ENCODE data around the gene CACNA2D2. TPM values are rescaled to one million over a fixed set of nuclear protein-coding genes. Genes with fewer than 3 reads are reported as not detected.

The CACNA2D2 gene
- total RNA-seq, 1 donor from 2014 or later = 0.55 TPM

DNA sequence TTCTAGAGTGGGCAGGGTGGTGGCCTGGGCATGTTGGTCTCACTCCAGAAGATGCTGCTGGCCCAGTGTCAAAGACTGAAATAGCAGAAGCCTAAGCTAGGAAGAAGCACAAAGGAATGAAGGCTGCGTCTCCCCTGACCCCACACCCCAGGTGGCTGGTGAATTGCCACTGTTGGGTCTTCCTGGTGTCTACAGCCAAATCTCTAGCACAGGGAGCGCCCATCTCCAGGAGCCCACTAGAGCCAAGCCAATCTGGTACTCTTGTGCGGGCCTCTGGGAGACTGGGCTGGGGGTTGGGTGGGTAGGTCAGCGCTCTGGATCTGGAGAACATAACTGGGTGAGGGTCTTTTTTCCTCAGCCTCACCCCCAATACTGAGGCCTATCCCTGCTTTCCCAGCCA is 176.3 kb downstream of the CACNA2D2 start:
- no peak for DNase-seq (ENCODE audit: low read depth)

GRCh38 chr3:50326182-50326541 is 177.3 kb downstream of the CACNA2D2 start:
- DNase-seq (ENCODE audit: low read depth) = no peak

DNA sequence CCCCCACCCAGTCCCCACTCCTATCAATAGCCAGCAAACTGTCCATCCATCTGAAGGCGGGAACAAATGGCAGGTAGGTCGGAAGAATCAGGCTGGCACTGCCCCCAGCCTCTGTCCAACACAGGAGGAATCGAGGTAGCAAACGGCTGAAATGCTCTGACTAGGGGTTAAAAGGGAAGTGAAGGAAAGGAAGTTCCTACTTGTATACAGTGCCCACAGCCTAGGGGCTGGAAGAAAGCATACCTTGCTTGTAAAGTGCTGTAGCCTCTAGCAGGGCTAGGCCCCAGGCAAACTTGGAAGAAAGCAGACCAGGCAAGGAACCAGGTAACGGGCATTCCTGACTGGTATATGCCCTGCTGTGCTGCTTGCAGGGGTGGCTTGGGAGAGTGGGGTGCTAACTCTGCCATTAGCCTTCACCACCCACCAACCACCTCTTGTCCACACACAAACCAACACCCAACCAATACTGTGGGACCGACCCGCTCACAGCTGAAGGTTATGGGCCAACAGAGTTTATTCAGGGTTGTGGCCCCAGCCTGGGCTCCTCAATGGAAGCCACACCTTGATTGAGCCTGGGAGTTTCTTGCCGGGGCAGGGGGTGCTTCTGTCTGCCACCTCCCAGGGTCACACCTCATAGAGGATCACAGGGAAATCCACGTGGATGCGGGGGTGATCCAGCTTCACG is 177.8 kb downstream of the CACNA2D2 start:
- DNase-seq (ENCODE audit: low read depth) = no peak

- DNase-seq (ENCODE audit: low read depth) = no peak
These were observed 178.3 kb downstream of the CACNA2D2 start for GRCh38 chr3:50325113-50325480.

DNA sequence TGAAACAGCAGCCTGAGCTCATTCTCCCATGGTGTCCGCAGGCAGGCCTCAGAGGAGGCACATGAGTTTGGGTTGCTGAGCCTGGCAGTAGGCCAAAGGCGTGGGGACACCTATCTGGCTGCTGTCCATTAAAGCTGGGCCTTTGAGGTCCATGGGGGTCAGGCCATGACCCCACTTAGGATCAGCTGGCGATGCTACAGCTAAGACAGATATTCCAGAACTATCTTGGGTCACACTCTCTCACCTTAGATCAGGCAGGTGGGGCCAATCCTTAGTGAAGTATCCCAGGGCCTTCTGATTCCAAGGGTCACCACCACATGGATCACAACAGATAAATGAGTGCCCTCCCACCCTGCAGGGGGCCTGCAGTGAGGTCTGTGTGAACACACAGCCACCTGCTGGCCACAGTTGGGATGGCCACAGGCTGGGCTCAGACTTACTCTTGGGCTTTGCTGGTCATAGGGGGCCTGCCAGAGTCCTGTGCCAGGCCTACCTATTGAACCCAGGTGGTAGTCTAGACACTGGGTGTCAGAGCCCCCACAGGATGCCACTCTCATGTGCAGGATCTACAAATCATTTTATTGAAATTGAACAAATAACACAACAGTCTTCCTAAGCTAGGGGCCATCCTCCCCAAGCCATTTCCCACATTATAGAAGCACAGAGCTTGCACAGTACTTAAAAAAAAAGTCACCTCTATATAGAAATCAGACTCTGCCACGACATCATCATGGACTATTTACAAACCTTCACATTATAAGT is 178.9 kb downstream of the CACNA2D2 start:
- DNase-seq (ENCODE audit: low read depth) = peak; percentile 45

- no peak for DNase-seq (ENCODE audit: low read depth)
These were observed 179.7 kb downstream of the CACNA2D2 start for GRCh38 chr3:50323614-50324199.

GRCh38 chr3:50323092-50323600 is 180.3 kb downstream of the CACNA2D2 start:
- DNase-seq (ENCODE audit: low read depth) = no peak

DNA sequence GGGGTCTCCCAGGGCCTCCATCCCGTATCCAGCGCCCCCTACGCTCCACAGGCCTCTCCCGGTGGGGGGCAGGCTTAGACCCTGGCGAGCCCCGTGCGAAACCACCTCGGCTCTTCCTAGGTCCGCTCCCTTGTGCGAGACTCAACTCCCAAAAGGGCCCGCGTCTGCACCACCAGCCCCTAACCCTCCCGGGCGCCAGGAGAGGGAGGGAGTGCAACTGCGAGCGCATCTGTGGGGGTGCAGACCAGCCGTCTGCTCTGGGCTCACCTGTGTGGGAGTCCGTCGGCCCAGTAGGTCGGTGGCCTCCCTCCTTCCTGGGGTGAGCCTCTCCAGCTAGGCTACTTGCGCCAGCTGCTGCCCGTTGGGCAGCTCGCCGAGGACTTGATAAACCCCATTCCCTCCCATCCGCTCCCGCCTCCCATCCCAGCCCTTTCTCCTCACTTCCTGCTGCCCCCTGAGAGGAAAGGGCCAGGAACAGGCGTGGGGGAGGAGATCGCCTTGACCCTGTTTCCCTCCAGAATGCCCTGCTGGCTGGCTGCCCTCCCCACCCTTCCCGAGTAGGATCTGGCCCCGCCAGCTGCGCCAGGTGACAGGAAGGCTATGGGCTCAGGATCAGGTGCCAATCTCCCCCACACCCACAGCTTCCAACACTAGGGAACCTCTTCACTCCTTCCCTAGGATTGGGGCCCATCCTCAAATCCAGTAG is 180.9 kb downstream of the CACNA2D2 start, which contains the start of gene HYAL2:
HYAL2 (minus strand) TSS at position 360 of the 706 bp plus-strand sequence. CDS start 2,256 bp downstream, outside the sequence.
- DNase-seq (ENCODE audit: low read depth) = no peak

GRCh38 chr3:50322115-50322385 is 181.4 kb downstream of the CACNA2D2 start:
- DNase-seq (ENCODE audit: low read depth) = no peak

DNA sequence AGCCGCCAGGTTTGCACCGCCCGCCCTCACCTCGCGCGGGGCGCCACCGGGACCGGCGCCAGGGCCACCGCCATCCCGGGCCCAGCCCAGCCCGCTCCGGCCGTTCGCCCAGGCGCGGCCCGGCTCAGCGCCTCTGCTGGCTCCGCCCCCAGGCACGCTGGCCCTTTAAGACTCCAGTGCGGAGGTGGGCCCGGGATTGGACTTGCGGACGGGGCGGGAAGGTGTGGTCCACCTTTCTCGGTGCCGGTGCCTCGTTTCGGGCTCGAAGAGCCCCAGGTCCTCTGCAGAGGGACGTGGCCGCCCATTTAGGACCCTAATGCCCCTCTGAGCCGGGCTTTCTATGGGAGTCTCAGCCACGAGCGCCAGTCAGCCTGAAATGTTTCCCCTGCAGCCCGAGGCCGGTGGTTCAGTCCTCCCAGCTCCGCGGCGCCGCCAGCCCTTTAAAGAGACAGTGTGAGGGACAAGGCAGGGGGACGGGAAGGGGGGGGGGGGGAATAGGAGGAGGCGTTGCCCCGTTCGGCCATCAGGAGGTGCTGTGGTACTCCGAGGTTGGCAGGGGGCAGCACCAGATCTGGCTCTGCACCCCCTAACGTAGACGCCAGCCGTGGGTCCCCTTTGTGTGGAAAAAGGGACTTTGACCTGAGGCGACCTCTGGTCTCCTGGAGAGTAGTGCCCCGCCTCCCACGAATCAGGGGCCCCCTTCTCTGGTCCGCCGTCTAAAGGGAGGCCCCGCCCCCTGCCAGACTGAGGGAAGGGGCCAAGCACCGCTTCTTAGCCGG is 181.9 kb downstream of the CACNA2D2 start:
- peak; percentile 70 for DNase-seq (ENCODE audit: low read depth)

GRCh38 chr3:50320853-50321335 is 182.5 kb downstream of the CACNA2D2 start:
- DNase-seq (ENCODE audit: low read depth) = peak; percentile 15

GRCh38 chr3:50319894-50320625 is 183.4 kb downstream of the CACNA2D2 start:
- DNase-seq (ENCODE audit: low read depth) = no peak

- no peak for DNase-seq (ENCODE audit: low read depth)
These were observed 184.1 kb downstream of the CACNA2D2 start for GRCh38 chr3:50319181-50319893.

DNA sequence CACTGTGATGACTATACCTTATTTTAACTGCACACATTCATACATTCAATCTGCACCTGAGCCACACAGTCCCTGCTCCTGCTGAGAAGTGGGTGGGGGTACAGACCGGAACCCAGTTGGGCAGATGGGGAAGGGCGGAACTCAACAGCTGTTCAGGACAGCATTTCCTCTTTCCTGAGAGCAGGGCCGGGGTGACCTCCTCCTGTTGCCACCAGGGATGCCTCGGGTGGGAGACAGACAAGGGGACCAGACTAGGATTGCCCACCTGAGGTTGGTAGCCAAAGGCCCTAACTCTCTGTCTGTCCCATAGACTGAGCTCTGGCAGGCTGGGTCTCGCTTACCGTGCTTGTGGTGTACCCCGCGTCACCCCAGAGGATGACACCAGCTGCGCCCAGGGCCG is 184.8 kb downstream of the CACNA2D2 start:
- DNase-seq (ENCODE audit: low read depth) = no peak

DNA sequence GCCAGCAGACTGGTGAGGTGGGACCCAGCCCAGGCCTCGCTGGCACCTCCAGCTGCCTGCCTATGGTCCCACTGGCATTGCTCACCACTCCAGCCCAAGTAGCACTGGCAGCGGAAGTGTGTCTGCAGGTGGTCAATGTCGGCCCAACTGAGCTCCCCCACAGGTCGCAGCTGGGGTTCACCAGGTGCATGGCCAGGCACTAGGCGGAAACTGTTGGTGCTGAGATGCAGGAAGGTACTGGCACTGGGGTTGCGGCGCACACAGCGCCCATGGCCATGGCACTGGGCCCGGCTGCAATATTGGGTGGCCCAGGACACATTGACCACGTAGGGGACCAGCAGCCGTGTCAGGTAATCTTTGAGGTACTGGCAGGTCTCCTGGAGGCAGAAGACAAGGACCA is 185.3 kb downstream of the CACNA2D2 start:
- DNase-seq (ENCODE audit: low read depth) = no peak

DNA sequence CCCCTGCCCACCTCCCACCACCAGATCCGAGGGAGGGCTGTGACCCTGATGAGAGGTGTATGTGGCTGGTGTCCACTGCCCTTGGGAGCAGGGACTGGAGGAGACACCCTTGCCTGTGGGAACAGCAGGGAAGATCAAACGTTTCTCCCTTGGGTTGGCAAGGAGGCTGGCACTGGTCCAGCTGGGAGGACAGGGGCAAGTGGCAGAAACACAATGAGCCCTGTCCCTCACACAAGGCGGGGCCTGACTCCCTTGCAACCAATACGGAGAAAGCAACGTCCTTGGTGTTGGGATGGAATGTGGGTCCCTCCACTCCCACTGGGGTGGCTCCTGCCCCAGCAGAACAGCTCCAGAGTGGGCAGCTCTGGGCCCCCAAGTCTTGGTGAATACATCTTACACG is 186.1 kb downstream of the CACNA2D2 start:
- no peak for DNase-seq (ENCODE audit: low read depth)

- DNase-seq (ENCODE audit: low read depth) = peak; percentile 78
These were observed 186.7 kb downstream of the CACNA2D2 start for GRCh38 chr3:50316657-50317242.

- no peak for DNase-seq (ENCODE audit: low read depth)
These were observed 188.6 kb downstream of the CACNA2D2 start for GRCh38 chr3:50314816-50315215.

GRCh38 chr3:50314342-50314741 is 189.1 kb downstream of the CACNA2D2 start:
- no peak for DNase-seq (ENCODE audit: low read depth)
